GM19463 (cell line): ENCODE measurements around the gene NCOA1.
A peak's percentile ranks its signal among the peaks of the same experiment; 100 is the strongest.
"Not testable (repeated sequence)": the region's sequence is repeated elsewhere in the genome, so short reads cannot be mapped to it uniquely, and the experiment has no call there.

Source experiments
- ATAC-seq: cut with Tn5 transposase; IDR thresholded peaks from one replicate; pipeline ENCODE4 v1.9.1; 2021; ENCODE audit warnings: mild to moderate bottlenecking, moderate library complexity; ENCODE audit not compliant: unreplicated experiment

NCOA1 gene

GRCh38 chr2:24505534-24506275 lies 14.7 kb downstream of the NCOA1 start:
- no peak for ATAC-seq

- ATAC-seq, result no peak
Observed at GRCh38 chr2:24507549-24507948, 16.5 kb downstream of the NCOA1 start.

- ATAC-seq, result no peak
Observed at GRCh38 chr2:24508878-24509277, 17.8 kb downstream of the NCOA1 start.

- peak; percentile 79 for ATAC-seq
Observed at GRCh38 chr2:24509425-24509824, 18.4 kb downstream of the NCOA1 start.

GRCh38 chr2:24509840-24510239 lies 18.8 kb downstream of the NCOA1 start:
- ATAC-seq, result peak; percentile 45

DNA sequence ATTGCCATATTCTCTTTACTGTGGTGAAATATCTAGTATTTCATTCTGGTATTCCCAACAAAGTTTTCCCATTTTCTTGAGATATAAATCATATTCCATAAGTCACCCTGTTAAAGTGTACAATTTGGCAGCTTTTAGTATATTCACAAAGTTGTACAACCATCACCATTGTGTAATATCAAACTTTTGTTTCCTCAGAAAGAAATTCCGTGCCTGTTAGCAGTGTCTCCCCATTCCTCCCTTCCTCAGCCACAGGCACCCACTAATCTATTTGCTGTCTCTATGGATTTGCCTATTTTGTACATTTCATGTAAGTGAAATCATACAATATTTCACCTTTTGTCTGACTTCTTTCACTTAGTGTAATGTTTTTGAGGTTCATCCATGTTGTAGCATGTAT lies 19.7 kb downstream of the NCOA1 start:
- no peak for ATAC-seq

DNA sequence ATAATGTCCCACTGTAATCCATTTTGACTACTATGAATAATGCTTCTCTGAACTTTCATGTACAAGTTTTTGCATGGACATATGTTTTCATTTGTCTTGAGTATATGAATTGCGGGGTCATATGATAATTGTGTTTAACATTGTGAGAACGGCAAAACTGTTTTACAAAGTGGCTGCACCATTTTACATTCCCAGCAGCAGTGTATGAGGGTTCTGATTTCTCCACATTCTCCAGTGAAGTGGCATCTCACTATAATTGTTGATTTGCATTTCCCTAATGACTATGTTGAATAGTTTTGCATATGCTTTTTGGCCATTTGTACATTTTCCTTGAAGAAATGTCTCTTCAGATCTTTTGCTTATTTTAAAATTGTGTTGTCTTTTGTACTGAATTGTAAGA lies 20.1 kb downstream of the NCOA1 start:
- ATAC-seq, result no peak

DNA sequence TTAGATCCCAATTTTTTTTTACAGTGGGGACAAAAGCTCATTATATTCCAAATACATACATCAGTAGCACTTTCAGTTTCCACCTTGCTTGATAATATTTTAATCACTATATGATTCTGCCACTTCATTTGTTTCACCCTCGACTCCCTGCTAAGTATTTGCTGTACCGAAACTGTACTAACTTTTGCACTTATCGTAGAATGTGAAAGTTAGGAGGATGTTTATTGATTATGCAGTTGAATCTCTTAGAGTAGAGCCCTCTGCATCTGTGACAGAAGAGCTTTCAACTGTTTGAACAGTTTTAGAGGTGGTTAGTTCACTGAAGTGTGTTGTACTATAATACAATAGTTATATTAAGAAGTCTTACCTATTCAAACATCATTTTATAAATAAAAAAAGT lies 20.8 kb downstream of the NCOA1 start:
- no peak for ATAC-seq

- ATAC-seq, result no peak
Observed at GRCh38 chr2:24512404-24512803, 21.4 kb downstream of the NCOA1 start.

DNA sequence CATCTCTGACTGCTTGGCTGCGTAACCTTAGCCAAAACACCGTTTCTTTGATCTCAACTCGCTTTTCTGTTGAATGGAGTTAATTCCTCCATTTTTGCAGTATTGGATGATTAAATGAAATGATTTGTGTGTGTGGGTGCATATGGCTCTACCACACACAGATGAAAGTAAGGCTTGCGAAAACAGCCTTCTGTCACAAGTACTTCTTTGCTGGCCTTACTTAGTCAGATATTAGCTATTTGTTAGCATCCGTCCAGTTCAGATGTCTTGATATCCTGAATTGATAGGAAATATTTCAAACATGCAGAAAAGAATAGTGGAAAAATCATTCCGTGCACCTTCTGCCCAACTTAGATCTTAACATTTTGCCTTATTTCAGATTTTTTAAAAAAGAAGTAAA lies 21.8 kb downstream of the NCOA1 start:
- ATAC-seq, result no peak

DNA sequence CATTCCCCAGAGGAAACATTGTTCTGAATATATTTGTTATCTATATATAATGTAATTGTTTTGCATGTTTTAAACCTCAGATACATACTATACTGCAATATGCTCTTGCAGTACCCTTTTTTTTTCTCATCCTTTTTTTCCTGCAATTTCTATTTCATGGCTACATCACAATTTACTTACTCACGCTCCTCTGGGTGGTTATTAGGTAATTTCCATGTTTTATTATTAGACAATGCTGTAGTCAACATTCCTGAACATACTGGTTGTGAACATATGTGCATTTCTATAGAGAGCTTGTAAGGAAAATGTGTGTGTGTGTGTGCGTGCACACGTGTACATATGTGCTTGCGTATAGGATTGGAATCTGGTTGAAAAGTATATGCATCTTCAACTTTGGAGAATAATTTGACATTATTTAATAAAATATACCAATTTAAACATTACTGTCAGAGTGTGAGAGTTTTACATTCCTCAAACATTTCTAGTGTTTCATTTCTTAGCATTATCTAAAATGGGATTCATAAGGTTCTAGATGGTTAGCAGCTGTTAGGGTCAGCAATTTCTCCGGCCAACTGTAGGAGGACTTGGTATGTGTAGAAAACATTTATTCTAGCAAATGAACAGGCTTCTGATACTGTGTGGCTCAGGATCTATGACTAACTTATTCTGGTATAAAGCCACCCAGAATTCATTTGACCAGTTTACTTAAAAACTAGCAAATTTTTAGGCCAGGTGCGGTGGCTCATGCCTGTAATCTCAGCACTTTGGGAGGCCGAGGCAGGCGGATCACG lies 22.4 kb downstream of the NCOA1 start:
- ATAC-seq, result no peak

DNA sequence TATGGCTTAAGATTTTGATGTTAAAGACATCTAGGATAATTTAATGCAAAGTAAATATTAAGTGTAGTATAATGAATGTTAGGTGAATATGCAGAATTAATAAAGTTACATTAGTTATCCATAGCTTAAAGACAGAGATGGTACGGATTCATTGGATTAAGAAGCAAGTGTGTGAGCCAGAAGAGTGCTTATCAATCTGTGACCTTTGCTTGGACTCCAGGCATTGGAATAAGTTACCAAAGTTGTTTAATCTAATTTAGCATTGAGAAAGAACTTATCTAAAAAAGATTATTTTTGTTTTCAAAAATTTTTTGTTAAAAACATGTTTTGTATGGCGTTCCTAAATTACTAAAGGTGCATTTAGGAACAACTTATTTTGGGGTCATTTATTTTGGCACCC lies 23.8 kb downstream of the NCOA1 start:
- no peak for ATAC-seq

GRCh38 chr2:24515335-24515734 lies 24.3 kb downstream of the NCOA1 start:
- no peak for ATAC-seq

DNA sequence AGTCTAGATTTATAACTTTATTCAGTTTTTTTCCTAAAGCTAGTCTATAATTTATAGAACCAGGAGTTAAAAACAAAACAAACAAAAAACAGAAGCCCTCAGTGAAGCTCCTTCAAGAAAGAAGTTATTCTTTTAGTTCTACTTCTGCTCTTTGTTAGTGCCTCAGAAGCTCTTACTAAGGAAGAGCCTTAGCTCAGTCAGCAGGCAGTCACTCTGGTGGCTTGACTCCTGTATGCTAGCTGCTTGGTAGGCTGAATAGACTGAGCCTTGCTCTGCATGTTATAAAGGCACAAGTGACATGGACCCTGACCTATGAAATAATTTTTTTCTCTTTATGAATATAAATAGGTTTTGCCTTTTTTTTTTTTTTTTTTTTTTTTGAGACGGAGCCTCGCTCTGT lies 24.8 kb downstream of the NCOA1 start:
- ATAC-seq, result no peak

- ATAC-seq, result no peak
Observed at GRCh38 chr2:24517247-24517646, 26.2 kb downstream of the NCOA1 start.

GRCh38 chr2:24520175-24520574 lies 29.1 kb downstream of the NCOA1 start:
- ATAC-seq, result no peak

- no peak for ATAC-seq
Observed at GRCh38 chr2:24521162-24521857, 30.3 kb downstream of the NCOA1 start.

- ATAC-seq, result no peak
Observed at GRCh38 chr2:24521975-24522639, 31.1 kb downstream of the NCOA1 start.

- no peak for ATAC-seq
Observed at GRCh38 chr2:24527536-24527935, 36.5 kb downstream of the NCOA1 start.

GRCh38 chr2:24530796-24531195 lies 39.7 kb downstream of the NCOA1 start:
- no peak for ATAC-seq

GRCh38 chr2:24531610-24532009 lies 40.6 kb downstream of the NCOA1 start:
- ATAC-seq, result not testable (repeated sequence)
